MCF 10A (cell line): ENCODE measurements around the gene DNER. TPM values are rescaled to one million over a fixed set of nuclear protein-coding genes. Genes with fewer than 3 reads are reported as not detected.

Experiments
- BruUV-seq: library from RNA; stranded (reverse); fragments of 400-500 nt; replicated peaks from 2 replicates; lab custom pipeline; 2021; lab: Mats Ljungman, UMichigan
- CTCF ChIA-PET: fragments of 300-600 bp; sonication (Branson Sonifier 250); formaldehyde crosslinking; extraction: SDS; loops from one replicate; lab custom pipeline; 2021; ENCODE audit warnings: antibody characterized with exemption, inconsistent platforms; lab: Yijun Ruan, JAX
- POLR2A ChIA-PET: fragments of 300-600, 350-650 bp; sonication (Branson Sonifier 250); formaldehyde crosslinking; extraction: SDS; loops from one replicate; lab custom pipeline; 2020; ENCODE audit warnings: antibody characterized with exemption, inconsistent platforms; lab: Yijun Ruan, JAX
- DNase-seq: peaks from one replicate; pipeline ENCODE4 v3.0.0-alpha.2; 2018; ENCODE audit not compliant: unreplicated experiment
- H3K27ac Mint-ChIP-seq: one replicate; pipeline ENCODE4 v1.8.0; 2022; ENCODE audit warnings: mild to moderate bottlenecking, low read depth, mixed read lengths; ENCODE audit not compliant: unreplicated experiment
- H3K27me3 Mint-ChIP-seq: one replicate; pipeline ENCODE4 v1.8.0; 2022; ENCODE audit warnings: mixed read lengths; ENCODE audit not compliant: insufficient read depth, unreplicated experiment
- H3K36me3 Mint-ChIP-seq: one replicate; pipeline ENCODE4 v1.8.0; 2022; ENCODE audit warnings: mild to moderate bottlenecking, moderate library complexity, mixed read lengths; ENCODE audit not compliant: insufficient read depth, unreplicated experiment
- H3K4me1 Mint-ChIP-seq: one replicate; pipeline ENCODE4 v1.8.0; 2022; ENCODE audit warnings: mixed read lengths; ENCODE audit not compliant: insufficient read depth, unreplicated experiment
- H3K4me3 Mint-ChIP-seq: one replicate; pipeline ENCODE4 v1.8.0; 2022; ENCODE audit warnings: mild to moderate bottlenecking, moderate library complexity, mixed read lengths; ENCODE audit not compliant: unreplicated experiment
- H3K9me3 Mint-ChIP-seq: one replicate; pipeline ENCODE4 v1.8.0; 2022; ENCODE audit warnings: mixed read lengths; ENCODE audit not compliant: unreplicated experiment
- CTCF ChIP-seq: fragments of 200-600 bp; IDR thresholded peaks from one replicate; pipeline ENCODE4 v1.8.0; 2022; ENCODE audit warnings: antibody characterized with exemption, mild to moderate bottlenecking; ENCODE audit not compliant: unreplicated experiment
- intact Hi-C: fragments of 100-400 bp; cut with micrococcal nuclease; formaldehyde crosslinking; loops from 2 replicates; pipeline ENCODE4 v1.14.1; 2022
- total RNA-seq: library from RNA; stranded (reverse); gene quantifications from 2 replicates; pipeline ENCODE4 v1.2.3, GENCODE V29; 2022

Gene DNER
- total RNA-seq, 1 experiment from 2014 or later = 49.2 TPM

GRCh38 chr2:229370509-229370908 lies 343.8 kb downstream of the DNER start:
- intact Hi-C loops = no loop called here
- peaks cover 5% of the 10 kb centered on the region for H3K4me1 Mint-ChIP-seq
- H3K4me3 Mint-ChIP-seq = no peak overlapping the region
- peaks cover 69% of the 10 kb centered on the region for H3K36me3 Mint-ChIP-seq
- no peak for TF ChIP-seq CTCF
- peak overlapping the region; percentile 46 for H3K27ac Mint-ChIP-seq
- POLR2A ChIA-PET = interaction anchor here (1.2 kb wide), 1 partner anchor 36 kb away, joined by 3 read pairs; no protein-coding TSS in a partner anchor
- no TSS peak for BruUV-seq
- no peak for DNase-seq
- CTCF ChIA-PET = no interaction called here
- no peaks in the 10 kb centered on the region for H3K27me3 Mint-ChIP-seq
- no peaks in the 10 kb centered on the region for H3K9me3 Mint-ChIP-seq

GRCh38 chr2:229363185-229363814 lies 351.1 kb downstream of the DNER start:
- BruUV-seq = no TSS peak
- ChIA-PET CTCF (interaction anchor here (0.5 to 1.4 kb wide), 3 partner anchors 19 to 224 kb away, joined by 3 to 6 read pairs (median 3); no protein-coding TSS in a partner anchor), POLR2A (interaction anchor here (0.5 to 1.5 kb wide), 14 partner anchors 11 to 223 kb away, joined by 3 to 10 read pairs (median 4); no protein-coding TSS in a partner anchor)
- Mint-ChIP-seq H3K27ac (peak overlapping the region; percentile 91), H3K36me3 (peaks cover 64% of the 10 kb centered on the region), H3K9me3 (no peaks in the 10 kb centered on the region), H3K4me1 (peaks cover 14% of the 10 kb centered on the region), H3K27me3 (no peaks in the 10 kb centered on the region), H3K4me3 (peak overlapping the region; percentile 26)
- no peak for TF ChIP-seq CTCF
- DNase-seq = peak; percentile 33
- intact Hi-C loops = no loop called here

GRCh38 chr2:229350883-229351282 lies 363.5 kb downstream of the DNER start:
- Mint-ChIP-seq H3K27me3 (no peaks in the 10 kb centered on the region), H3K9me3 (peaks cover 18% of the 10 kb centered on the region), H3K27ac (peak overlapping the region; percentile 59), H3K36me3 (peaks cover 55% of the 10 kb centered on the region), H3K4me3 (no peak overlapping the region), H3K4me1 (peaks cover 31% of the 10 kb centered on the region)
- DNase-seq = no peak
- ChIA-PET CTCF (interaction anchor here (0.6 to 1.5 kb wide), 4 partner anchors 8 to 710 kb away, joined by 3 to 6 read pairs (median 4); no protein-coding TSS in a partner anchor), POLR2A (interaction anchor here (0.6 to 2.1 kb wide), 14 partner anchors 9 to 210 kb away, joined by 3 to 9 read pairs (median 4); no protein-coding TSS in a partner anchor)
- BruUV-seq = no TSS peak
- no peak for TF ChIP-seq CTCF
- intact Hi-C loops = no loop called here

DNA sequence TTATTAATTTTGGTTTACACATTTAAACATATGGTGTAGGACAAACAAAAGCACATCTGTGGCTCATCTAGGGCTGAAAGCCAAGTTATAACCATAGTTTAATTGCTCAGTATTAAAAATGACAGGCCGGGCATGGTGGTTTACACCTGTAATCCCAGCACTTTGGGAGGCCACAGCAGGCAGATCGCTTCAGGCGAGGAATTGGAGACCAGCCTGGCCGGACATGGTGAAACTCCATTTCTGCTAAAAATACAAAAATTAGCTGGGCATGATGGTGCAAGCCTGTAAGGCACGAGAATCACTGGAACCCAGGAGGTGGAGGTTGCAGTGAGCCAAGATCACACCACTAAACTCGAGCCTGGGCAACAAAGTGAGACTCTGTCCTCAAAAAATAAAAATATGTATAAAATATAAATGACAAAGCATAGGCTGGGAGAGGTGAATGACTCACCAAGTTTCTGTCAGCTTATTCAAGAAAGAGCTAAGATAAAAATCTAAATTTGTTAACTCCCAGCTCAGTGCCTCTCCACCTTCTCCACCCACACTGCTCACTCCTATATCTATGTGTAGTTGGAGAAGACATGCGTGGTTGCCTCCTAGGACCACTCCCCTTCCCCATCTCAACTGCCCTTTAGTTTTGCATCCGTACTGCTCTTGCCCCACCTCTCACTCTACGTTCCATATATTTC lies 364.1 kb downstream of the DNER start:
- TF ChIP-seq CTCF = no peak
- peak overlapping the region; percentile 62 for H3K27ac Mint-ChIP-seq
- DNase-seq = peak; percentile 18
- BruUV-seq = no TSS peak
- H3K27me3 Mint-ChIP-seq = no peaks in the 10 kb centered on the region
- intact Hi-C loops = no loop called here
- peaks cover 49% of the 10 kb centered on the region for H3K36me3 Mint-ChIP-seq
- peaks cover 18% of the 10 kb centered on the region for H3K9me3 Mint-ChIP-seq
- ChIA-PET POLR2A (interaction anchor here (0.6 to 2.1 kb wide), 17 partner anchors 8 to 209 kb away, joined by 3 to 9 read pairs (median 4); no protein-coding TSS in a partner anchor), CTCF (interaction anchor here (0.6 to 1.3 kb wide), 3 partner anchors 8 to 709 kb away, joined by 3 to 4 read pairs (median 4); no protein-coding TSS in a partner anchor)
- no peak overlapping the region for H3K4me3 Mint-ChIP-seq
- peaks cover 34% of the 10 kb centered on the region for H3K4me1 Mint-ChIP-seq
